H9 (cell line): Measurements from ENCODE around the gene SYNE2. TPM values are rescaled to one million over a fixed set of nuclear protein-coding genes. Genes with fewer than 3 reads are reported as not detected.

Experiments used
- DNase-seq: peaks from one replicate; pipeline ENCODE4 v3.0.0-alpha.2; 2017
- H2AFZ ChIP-seq: one replicate; pipeline ENCODE4 v1.6.1; 2013; ENCODE audit warnings: mild to moderate bottlenecking, low read length, control low read depth, moderate library complexity
- H2AK5ac ChIP-seq: 2 replicates; pipeline ENCODE4 v1.6.1; 2013; ENCODE audit warnings: low read length, control low read depth, mixed read lengths; ENCODE audit not compliant: insufficient read length
- H2BK120ac ChIP-seq: one replicate; pipeline ENCODE4 v1.6.1; 2013; ENCODE audit warnings: low read depth, mild to moderate bottlenecking, low read length, control low read depth, inconsistent platforms; ENCODE audit not compliant: poor library complexity, severe bottlenecking
- H2BK12ac ChIP-seq: 2 replicates; pipeline ENCODE4 v1.6.1; 2013; ENCODE audit warnings: low read length, control low read depth, mixed read lengths, low read depth; ENCODE audit not compliant: insufficient read length
- H2BK15ac ChIP-seq: 2 replicates; pipeline ENCODE4 v1.6.1; 2013; ENCODE audit warnings: low read depth, low read length, control low read depth
- H2BK20ac ChIP-seq: one replicate; pipeline ENCODE4 v1.6.1; 2013; ENCODE audit warnings: low read depth, mild to moderate bottlenecking, low read length, control low read depth, inconsistent platforms; ENCODE audit not compliant: poor library complexity, severe bottlenecking
- H2BK5ac ChIP-seq: 2 replicates; pipeline ENCODE4 v1.6.1; 2013; ENCODE audit warnings: low read length, control low read depth, mixed read lengths; ENCODE audit not compliant: insufficient read length
- H3K14ac ChIP-seq: 2 replicates; pipeline ENCODE4 v1.6.1; 2013; ENCODE audit warnings: low read length, control low read depth; ENCODE audit not compliant: insufficient read depth
- H3K18ac ChIP-seq: 2 replicates; pipeline ENCODE4 v1.6.1; 2013; ENCODE audit warnings: low read depth, mild to moderate bottlenecking, mixed read lengths, low read length, control low read depth; ENCODE audit not compliant: insufficient read length
- H3K23ac ChIP-seq: 2 replicates; pipeline ENCODE4 v1.6.1; 2013; ENCODE audit warnings: low read length, control low read depth, mixed read lengths, low read depth; ENCODE audit not compliant: insufficient read length
- H3K23me2 ChIP-seq: 2 replicates; pipeline ENCODE4 v1.6.1; 2013; ENCODE audit warnings: low read depth, mild to moderate bottlenecking, mixed read lengths, low read length, control low read depth; ENCODE audit not compliant: insufficient read length, poor library complexity, severe bottlenecking
- H3K27ac ChIP-seq: 2 replicates; pipeline ENCODE4 v1.5.1; 2013; ENCODE audit warnings: low read length, control low read depth, mixed read lengths, low read depth; ENCODE audit not compliant: insufficient read length
- H3K27me3 ChIP-seq: 2 replicates; pipeline ENCODE4 v1.6.1; 2013; ENCODE audit warnings: low read length, control low read depth, inconsistent platforms; ENCODE audit not compliant: insufficient read depth
- H3K4ac ChIP-seq: 2 replicates; pipeline ENCODE4 v1.6.1; 2013; ENCODE audit warnings: low read depth, mild to moderate bottlenecking, control low read depth, inconsistent platforms, low read length, moderate library complexity
- H3K4me1 ChIP-seq: 2 replicates; pipeline ENCODE4 v1.6.1; 2013; ENCODE audit warnings: low read length, control low read depth, inconsistent platforms; ENCODE audit not compliant: insufficient read depth
- H3K4me2 ChIP-seq: 2 replicates; pipeline ENCODE4 v1.6.1; 2013; ENCODE audit warnings: low read length, control low read depth, mixed read lengths; ENCODE audit not compliant: insufficient read length, insufficient read depth
- H3K56ac ChIP-seq: 2 replicates; pipeline ENCODE4 v1.6.1; 2013; ENCODE audit warnings: low read depth, mild to moderate bottlenecking, mixed read lengths, low read length, control low read depth; ENCODE audit not compliant: insufficient read length
- H3K79me1 ChIP-seq: 2 replicates; pipeline ENCODE4 v1.6.1; 2013; ENCODE audit warnings: low read depth, mild to moderate bottlenecking, moderate library complexity, low read length, control low read depth, inconsistent platforms; ENCODE audit not compliant: insufficient read depth, poor library complexity, severe bottlenecking
- H3K79me2 ChIP-seq: 2 replicates; pipeline ENCODE4 v1.6.1; 2013; ENCODE audit warnings: low read length, control low read depth, inconsistent platforms; ENCODE audit not compliant: insufficient read depth
- H3K9ac ChIP-seq: 2 replicates; pipeline ENCODE4 v1.6.1; 2013; ENCODE audit warnings: low read length, control low read depth, mixed read lengths; ENCODE audit not compliant: insufficient read length; ENCODE audit errors: extremely low read depth
- H3K9me3 ChIP-seq: one replicate; pipeline ENCODE4 v1.6.1; 2013; ENCODE audit warnings: low read depth, low read length, inconsistent platforms; ENCODE audit not compliant: control insufficient read depth
- H3T11ph ChIP-seq: one replicate; pipeline ENCODE4 v1.6.1; 2013; ENCODE audit warnings: mild to moderate bottlenecking, low read length, control low read depth, inconsistent platforms
- H4K20me1 ChIP-seq: one replicate; pipeline ENCODE4 v1.6.1; 2013; ENCODE audit not compliant: control insufficient read depth, insufficient read length, insufficient read depth
- H4K5ac ChIP-seq: 2 replicates; pipeline ENCODE4 v1.6.1; 2013; ENCODE audit warnings: low read depth, mild to moderate bottlenecking, mixed read lengths, low read length, control low read depth; ENCODE audit not compliant: insufficient read length
- H4K8ac ChIP-seq: replicated peaks from 2 replicates; pipeline ENCODE4 v1.6.1; 2013; ENCODE audit warnings: low read length, control low read depth, mixed read lengths, low read depth; ENCODE audit not compliant: insufficient read length
- H4K91ac ChIP-seq: 2 replicates; pipeline ENCODE4 v1.6.1; 2013; ENCODE audit warnings: low read depth, mild to moderate bottlenecking, moderate library complexity, mixed read lengths, low read length, control low read depth; ENCODE audit not compliant: insufficient read length
- H3K27ac Mint-ChIP-seq, 3 experiments: 2 replicates in 2 of 3; 3 replicates in 1 of 3; pipeline ENCODE4 v1.8.0; 2020 to 2021; ENCODE audit warnings: mixed read lengths in 3 of 3, mild to moderate bottlenecking in 1 of 3, moderate library complexity in 1 of 3
- H3K27me3 Mint-ChIP-seq: 2 replicates; pipeline ENCODE4 v1.8.0; 2021; ENCODE audit warnings: low read depth, mild to moderate bottlenecking, moderate library complexity, mixed read lengths
- H3K36me3 Mint-ChIP-seq, 3 experiments: 2 replicates in 2 of 3; 3 replicates in 1 of 3; pipeline ENCODE4 v1.8.0; 2020 to 2021; ENCODE audit warnings: low read depth in 3 of 3, mixed read lengths in 3 of 3; ENCODE audit not compliant: insufficient read depth in 1 of 3
- H3K4me1 Mint-ChIP-seq, 2 experiments: 2 replicates each; pipeline ENCODE4 v1.8.0; 2020; ENCODE audit warnings: mixed read lengths in 2 of 2
- H3K4me3 Mint-ChIP-seq, 2 experiments: 2 replicates in 1 of 2; 3 replicates in 1 of 2; pipeline ENCODE4 v1.8.0; 2020 to 2021; ENCODE audit warnings: mild to moderate bottlenecking in 2 of 2, mixed read lengths in 2 of 2, moderate library complexity in 1 of 2
- H3K9me3 Mint-ChIP-seq, 2 experiments: 2 replicates in 1 of 2; 3 replicates in 1 of 2; pipeline ENCODE4 v1.8.0; 2020; ENCODE audit warnings: mild to moderate bottlenecking in 2 of 2, mixed read lengths in 2 of 2, moderate library complexity in 1 of 2
- WGBS: extraction: QIAGEN DNeasy Blood & Tissue Kit; methylation state at CpG from one replicate; pipeline ENCODE4 v1.1.7; 2013; ENCODE audit warnings: missing lambda C conversion rate, low lambda C conversion rate, mixed read lengths; ENCODE audit not compliant: insufficient read length; ENCODE audit errors: extremely low coverage; 5-methylcytosine and 5-hydroxymethylcytosine counted together
- total RNA-seq: library from RNA; stranded (reverse); gene quantifications from 2 replicates; pipeline ENCODE4 v1.2.1, GENCODE V29; 2021
- TF ChIP-seq, protein P1 (sequence below): fragments of 200-600 bp; sonication (generic); conservative IDR thresholded peaks from 3 replicates; pipeline ENCODE4 v1.8.0; 2021; ENCODE audit warnings: antibody characterized with exemption, mild to moderate bottlenecking

The SYNE2 gene
- total RNA-seq, 1 experiment from 2014 or later, result 43.3 TPM

GRCh38 chr14:64059454-64060198 lies 206.8 kb downstream of the SYNE2 start:
- H2BK20ac ChIP-seq, result no peak overlapping the region
- H2BK120ac ChIP-seq, result no peak overlapping the region
- H2BK12ac ChIP-seq, result no peak overlapping the region
- H4K20me1 ChIP-seq, result peaks cover 3% of the 10 kb centered on the region
- H3K9ac ChIP-seq, result no peak overlapping the region
- H3K23me2 ChIP-seq, result no peaks in the 10 kb centered on the region
- no peak overlapping the region for H3T11ph ChIP-seq
- WGBS, result no CpG with 5 or more reads among the region's 6 CpGs
- no peaks in the 10 kb centered on the region for H3K79me2 ChIP-seq
- H3K79me1 ChIP-seq, result no peaks in the 10 kb centered on the region
- no peaks in the 10 kb centered on the region; the same call in 1 of the 2 replicates for H3K4me1 ChIP-seq
- no peak overlapping the region for H2BK5ac ChIP-seq
- Mint-ChIP-seq H3K9me3 (no peaks in the 10 kb centered on the region), H3K4me1 (peaks cover 14 to 17% of the 10 kb centered on the region in 2 experiments), H3K4me3 (no peak overlapping the region), H3K27ac (peak overlapping the region; percentile 41 to 85 (median 73); a peak in 5 of 7 replicates), H3K27me3 (no peaks in the 10 kb centered on the region), H3K36me3 (peaks cover 6 to 19% (median 14%) of the 10 kb centered on the region in 3 experiments; a peak in 4 of 7 replicates)
- no peak overlapping the region for H3K14ac ChIP-seq
- TF ChIP-seq, protein P1, sequence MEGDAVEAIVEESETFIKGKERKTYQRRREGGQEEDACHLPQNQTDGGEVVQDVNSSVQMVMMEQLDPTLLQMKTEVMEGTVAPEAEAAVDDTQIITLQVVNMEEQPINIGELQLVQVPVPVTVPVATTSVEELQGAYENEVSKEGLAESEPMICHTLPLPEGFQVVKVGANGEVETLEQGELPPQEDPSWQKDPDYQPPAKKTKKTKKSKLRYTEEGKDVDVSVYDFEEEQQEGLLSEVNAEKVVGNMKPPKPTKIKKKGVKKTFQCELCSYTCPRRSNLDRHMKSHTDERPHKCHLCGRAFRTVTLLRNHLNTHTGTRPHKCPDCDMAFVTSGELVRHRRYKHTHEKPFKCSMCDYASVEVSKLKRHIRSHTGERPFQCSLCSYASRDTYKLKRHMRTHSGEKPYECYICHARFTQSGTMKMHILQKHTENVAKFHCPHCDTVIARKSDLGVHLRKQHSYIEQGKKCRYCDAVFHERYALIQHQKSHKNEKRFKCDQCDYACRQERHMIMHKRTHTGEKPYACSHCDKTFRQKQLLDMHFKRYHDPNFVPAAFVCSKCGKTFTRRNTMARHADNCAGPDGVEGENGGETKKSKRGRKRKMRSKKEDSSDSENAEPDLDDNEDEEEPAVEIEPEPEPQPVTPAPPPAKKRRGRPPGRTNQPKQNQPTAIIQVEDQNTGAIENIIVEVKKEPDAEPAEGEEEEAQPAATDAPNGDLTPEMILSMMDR, result no peak
- no peak overlapping the region for H4K5ac ChIP-seq
- H3K27ac ChIP-seq, result no peak overlapping the region
- no peak overlapping the region for H2AFZ ChIP-seq
- H3K23ac ChIP-seq, result no peak overlapping the region
- DNase-seq, result no peak
- H2BK15ac ChIP-seq, result no peak overlapping the region
- no peak overlapping the region for H3K4me2 ChIP-seq
- no peak overlapping the region for H4K8ac ChIP-seq
- H4K91ac ChIP-seq, result peak overlapping the region; percentile 46
- H3K27me3 ChIP-seq, result no peaks in the 10 kb centered on the region
- H3K4ac ChIP-seq, result no peak overlapping the region
- no peak overlapping the region for H3K56ac ChIP-seq
- no peak overlapping the region for H2AK5ac ChIP-seq
- no peaks in the 10 kb centered on the region for H3K9me3 ChIP-seq
- H3K18ac ChIP-seq, result no peak overlapping the region
